Loucy (cell line): ENCODE measurements around the gene FRMD4A.

ENCODE experiments used
- H2AFZ ChIP-seq: fragments of 200-600 bp; sonication (generic); 2 replicates; pipeline ENCODE4 v1.6.0; 2016; ENCODE audit warnings: antibody characterized with exemption, mild to moderate bottlenecking, low read length, moderate library complexity
- H3F3A ChIP-seq: fragments of 200-600 bp; 2 replicates; pipeline ENCODE4 v1.6.0; 2016; ENCODE audit warnings: antibody characterized with exemption, low read depth, mild to moderate bottlenecking
- H3K27me3 ChIP-seq: fragments of 200-600 bp; sonication (generic); 2 replicates; pipeline ENCODE4 v1.6.1; 2014; ENCODE audit warnings: low read length, mild to moderate bottlenecking; ENCODE audit not compliant: insufficient read depth, poor library complexity, severe bottlenecking
- H3K36me3 ChIP-seq: fragments of 200-600 bp; sonication (generic); 2 replicates; pipeline ENCODE4 v1.6.1; 2016; ENCODE audit warnings: low read length; ENCODE audit not compliant: insufficient read depth
- H3K4me1 ChIP-seq: fragments of 200-600 bp; sonication (generic); 2 replicates; pipeline ENCODE4 v1.5.1; 2014; ENCODE audit warnings: low read length, mild to moderate bottlenecking; ENCODE audit not compliant: insufficient read depth, poor library complexity, severe bottlenecking
- H3K4me2 ChIP-seq: fragments of 200-600 bp; sonication (generic); 2 replicates; pipeline ENCODE4 v1.6.0; 2014; ENCODE audit warnings: antibody characterized with exemption, low read length, low read depth, mild to moderate bottlenecking; ENCODE audit not compliant: poor library complexity, severe bottlenecking
- H3K4me3 ChIP-seq: fragments of 200-600 bp; sonication (generic); 2 replicates; pipeline ENCODE4 v1.5.1; 2014; ENCODE audit warnings: low read length, mild to moderate bottlenecking, mixed read lengths; ENCODE audit not compliant: poor library complexity, severe bottlenecking
- H3K79me2 ChIP-seq: fragments of 200-600 bp; sonication (generic); 2 replicates; pipeline ENCODE4 v1.6.1; 2014; ENCODE audit warnings: low read length; ENCODE audit not compliant: insufficient read depth
- H3K9ac ChIP-seq: fragments of 200-600 bp; sonication (generic); 2 replicates; pipeline ENCODE4 v1.6.0; 2014; ENCODE audit warnings: mild to moderate bottlenecking, low read depth, low read length, moderate library complexity; ENCODE audit not compliant: poor library complexity, severe bottlenecking
- H3K9me2 ChIP-seq: fragments of 200-600 bp; sonication (generic); replicated peaks from 2 replicates; pipeline ENCODE4 v1.6.1; 2016; ENCODE audit warnings: low read depth, low read length, mixed read lengths
- H3K9me3 ChIP-seq: fragments of 200-600 bp; sonication (generic); 2 replicates; pipeline ENCODE4 v1.6.1; 2014; ENCODE audit warnings: mild to moderate bottlenecking, antibody characterized with exemption, low read length, low read depth; ENCODE audit not compliant: insufficient read depth
- H4K20me1 ChIP-seq: fragments of 200-600 bp; sonication (generic); 2 replicates; pipeline ENCODE4 v1.6.0; 2014; ENCODE audit warnings: antibody characterized with exemption, low read length, mild to moderate bottlenecking; ENCODE audit not compliant: insufficient read depth, poor library complexity, severe bottlenecking
- CTCF ChIP-seq: fragments of 200-600 bp; sonication (generic); conservative IDR thresholded peaks from 2 replicates; pipeline ENCODE4 v1.5.1; 2014; ENCODE audit warnings: mild to moderate bottlenecking, antibody characterized with exemption, low read length
- EZH2phosphoT487 ChIP-seq: fragments of 200-600 bp; IDR thresholded peaks from 2 replicates; pipeline ENCODE4 v1.6.1; 2018; ENCODE audit warnings: antibody characterized with exemption, mild to moderate bottlenecking, moderate library complexity, borderline replicate concordance

Gene FRMD4A

DNA sequence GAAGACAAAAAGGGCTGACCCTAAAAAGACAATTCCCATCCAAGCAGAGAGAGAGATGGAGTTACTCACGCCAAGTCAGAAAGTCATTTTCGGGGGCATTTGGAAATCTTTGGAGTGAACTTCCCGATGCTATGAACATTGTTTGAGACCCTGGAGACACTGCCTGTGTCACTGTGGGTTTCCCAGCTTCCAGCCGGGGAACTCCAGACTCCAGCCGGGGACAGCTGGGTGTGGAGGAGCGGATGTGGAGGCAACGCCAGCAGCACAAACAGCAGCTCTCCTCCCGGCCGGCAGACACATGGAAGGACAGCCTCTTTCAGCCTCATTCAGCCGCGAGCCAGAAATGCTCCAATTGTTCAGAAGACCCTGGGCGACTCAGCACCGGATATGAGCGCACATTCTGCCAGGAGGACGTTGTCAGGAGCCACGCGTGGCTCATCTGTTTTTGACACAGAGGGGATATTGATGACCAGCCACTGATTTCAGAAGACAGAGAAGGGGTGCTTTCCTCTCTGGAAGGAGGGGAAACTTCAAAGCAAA lies 646.4 kb downstream of the FRMD4A start:
- Histone ChIP-seq H3K79me2 (no peaks in the 10 kb centered on the region), H3K36me3 (no peaks in the 10 kb centered on the region), H2AFZ (no peak overlapping the region), H4K20me1 (no peaks in the 10 kb centered on the region), H3F3A (no peaks in the 10 kb centered on the region), H3K4me3 (no peak overlapping the region), H3K27me3 (no peaks in the 10 kb centered on the region), H3K4me2 (no peak overlapping the region), H3K9me2 (no peaks in the 10 kb centered on the region), H3K9ac (no peak overlapping the region), H3K4me1 (no peaks in the 10 kb centered on the region), H3K9me3 (no peaks in the 10 kb centered on the region)
- no peak for TF ChIP-seq EZH2phosphoT487
- no peak for TF ChIP-seq CTCF

DNA sequence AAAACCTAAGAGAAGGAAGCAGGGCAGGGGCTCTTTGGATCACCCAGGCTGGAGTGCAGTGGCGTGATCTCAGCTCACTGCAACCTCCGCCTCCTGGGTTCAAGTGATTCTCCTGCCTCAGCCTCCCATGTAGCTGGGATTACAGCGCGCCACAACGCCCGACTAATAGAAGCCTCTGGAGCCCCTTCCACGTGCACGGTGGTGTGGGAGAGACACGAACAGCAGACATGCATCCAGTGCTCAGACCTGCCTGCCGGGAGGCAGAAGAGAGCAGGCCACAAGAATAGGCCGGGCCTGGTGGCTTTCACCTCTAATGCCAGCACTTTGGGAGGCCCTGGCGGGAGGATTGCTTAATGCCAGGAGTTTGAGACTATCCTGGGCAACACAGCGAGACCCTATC lies 647.7 kb downstream of the FRMD4A start:
- H3K4me2 ChIP-seq = no peak overlapping the region
- H3K9me2 ChIP-seq = no peaks in the 10 kb centered on the region
- no peaks in the 10 kb centered on the region for H3K79me2 ChIP-seq
- H3K4me3 ChIP-seq = no peak overlapping the region
- no peaks in the 10 kb centered on the region for H4K20me1 ChIP-seq
- H3K36me3 ChIP-seq = no peaks in the 10 kb centered on the region
- H3K9ac ChIP-seq = no peak overlapping the region
- TF ChIP-seq EZH2phosphoT487 = no peak
- no peak for TF ChIP-seq CTCF
- no peaks in the 10 kb centered on the region for H3F3A ChIP-seq
- H3K9me3 ChIP-seq = no peaks in the 10 kb centered on the region
- H2AFZ ChIP-seq = no peak overlapping the region
- H3K4me1 ChIP-seq = no peaks in the 10 kb centered on the region
- H3K27me3 ChIP-seq = no peaks in the 10 kb centered on the region

DNA sequence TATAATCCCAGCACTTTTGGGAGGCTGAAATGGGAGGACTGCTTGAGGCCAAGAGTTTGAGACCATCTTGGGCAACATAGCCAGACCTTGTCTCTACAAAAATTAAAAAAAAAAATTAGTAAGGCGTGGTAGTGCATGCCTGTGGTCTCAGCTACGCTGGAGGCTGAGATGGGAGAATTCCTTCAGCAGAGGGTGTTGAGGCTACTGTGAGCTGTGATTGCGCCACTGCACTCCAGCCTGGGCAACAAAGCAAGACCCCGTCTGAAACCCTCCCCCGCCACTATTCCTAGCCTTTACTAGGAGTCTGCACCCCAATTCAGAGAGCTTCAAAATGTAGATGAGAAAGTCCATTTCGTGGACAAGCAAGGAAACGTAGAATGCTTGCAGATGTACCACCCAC lies 648.8 kb downstream of the FRMD4A start:
- no peak overlapping the region for H2AFZ ChIP-seq

More for the DNA sequence above, 648.8 kb downstream of the FRMD4A start:
- no peaks in the 10 kb centered on the region for H4K20me1 ChIP-seq
- H3K9me3 ChIP-seq = no peaks in the 10 kb centered on the region
- TF ChIP-seq CTCF (no peak), EZH2phosphoT487 (no peak)
- no peak overlapping the region for H3K4me3 ChIP-seq
- H3K4me1 ChIP-seq = no peaks in the 10 kb centered on the region
- no peaks in the 10 kb centered on the region for H3K9me2 ChIP-seq
- no peak overlapping the region for H3K9ac ChIP-seq
- no peaks in the 10 kb centered on the region for H3K36me3 ChIP-seq
- no peaks in the 10 kb centered on the region for H3K79me2 ChIP-seq
- no peak overlapping the region for H3K4me2 ChIP-seq
- no peaks in the 10 kb centered on the region for H3F3A ChIP-seq
- no peaks in the 10 kb centered on the region for H3K27me3 ChIP-seq
